HEK293 (cell line): ENCODE measurements around the gene MAGI1.

ENCODE experiments used
- CTCF ChIA-PET: fragments of 350-600 bp; formaldehyde crosslinking; extraction: SDS; loops from one replicate; lab custom pipeline; 2021; ENCODE audit warnings: antibody characterized with exemption; lab: Yijun Ruan, JAX
- POLR2A ChIA-PET: fragments of 300-600 bp; formaldehyde crosslinking; extraction: SDS; loops from one replicate; lab custom pipeline; 2020; ENCODE audit warnings: antibody characterized with exemption, inconsistent platforms; lab: Yijun Ruan, JAX
- H3K27ac ChIP-seq: fragments of 200-500 bp; sonication (Bioruptor generic); 2 replicates; pipeline ENCODE4 v1.5.1; 2014; ENCODE audit warnings: low read depth, low read length, control low read depth, inconsistent platforms; ENCODE audit errors: extremely low read depth
- H3K36me3 ChIP-seq, 2 experiments: fragments of 200-500 bp in 1 of 2; sonication (Bioruptor generic) in 1 of 2; 1 replicate in 1 of 2; 2 replicates in 1 of 2; pipeline ENCODE4 v1.5.1; 2014 to 2017; ENCODE audit warnings: inconsistent platforms in 2 of 2, low read length in 2 of 2; ENCODE audit not compliant: control insufficient read depth in 2 of 2, insufficient read depth in 1 of 2
- H3K4me1 ChIP-seq: fragments of 200-500 bp; sonication (Bioruptor generic); 2 replicates; pipeline ENCODE4 v1.5.1; 2014; ENCODE audit warnings: mild to moderate bottlenecking, low read length, inconsistent platforms; ENCODE audit not compliant: control insufficient read depth, insufficient read depth
- H3K4me3 ChIP-seq: 2 replicates; pipeline ENCODE4 v1.5.1; 2011; ENCODE audit warnings: low read depth, mild to moderate bottlenecking, control low read depth, low read length, moderate library complexity
- H3K9me3 ChIP-seq: fragments of 200-500 bp; sonication (Bioruptor generic); 2 replicates; pipeline ENCODE4 v1.5.1; 2014; ENCODE audit warnings: low read depth, low read length, inconsistent platforms; ENCODE audit not compliant: control insufficient read depth, insufficient read depth
- AEBP2 ChIP-seq: fragments of 450-650 bp; formaldehyde crosslinking; IDR thresholded peaks from 2 replicates; pipeline ENCODE4 v1.5.1; 2016; ENCODE audit warnings: missing biosample characterization, missing genetic modification characterization, borderline replicate concordance
- ELK4 ChIP-seq: IDR thresholded peaks from 2 replicates; pipeline ENCODE4 v1.6.1; 2011; ENCODE audit warnings: mild to moderate bottlenecking, low read depth, low read length, borderline replicate concordance
- GLIS2 ChIP-seq: fragments of 450-650 bp; formaldehyde crosslinking; IDR thresholded peaks from 2 replicates; pipeline ENCODE4 v1.5.1; 2016; ENCODE audit warnings: missing biosample characterization, missing genetic modification characterization
- HOXD13 ChIP-seq: sonication (generic); formaldehyde crosslinking; IDR thresholded peaks from 2 replicates; pipeline ENCODE4 v1.8.0; 2022; ENCODE audit warnings: missing genetic modification reagents, borderline replicate concordance
- INSM2 ChIP-seq: fragments of 450-650 bp; formaldehyde crosslinking; IDR thresholded peaks from 2 replicates; pipeline ENCODE4 v1.5.1; 2016; ENCODE audit warnings: missing biosample characterization, missing genetic modification characterization
- KLF7 ChIP-seq: fragments of 450-650 bp; formaldehyde crosslinking; IDR thresholded peaks from 2 replicates; pipeline ENCODE4 v1.5.1; 2016; ENCODE audit warnings: missing biosample characterization, missing genetic modification characterization, borderline replicate concordance
- YY1 ChIP-seq: fragments of 450-650 bp; formaldehyde crosslinking; IDR thresholded peaks from 2 replicates; pipeline ENCODE4 v1.5.1; 2018; ENCODE audit warnings: missing biosample characterization, missing genetic modification characterization
- YY2 ChIP-seq: fragments of 450-650 bp; formaldehyde crosslinking; IDR thresholded peaks from 2 replicates; pipeline ENCODE4 v1.5.1; 2016; ENCODE audit warnings: missing biosample characterization, missing genetic modification characterization
- ZBTB26 ChIP-seq: fragments of 450-650 bp; formaldehyde crosslinking; optimal IDR thresholded peaks from 2 replicates; pipeline ENCODE3; 2016; ENCODE audit warnings: missing biosample characterization, mild to moderate bottlenecking, missing genetic modification characterization
- ZIC2 ChIP-seq: fragments of 450-650 bp; formaldehyde crosslinking; IDR thresholded peaks from 2 replicates; pipeline ENCODE4 v1.5.1; 2016; ENCODE audit warnings: missing biosample characterization, missing genetic modification characterization
- ZNF10 ChIP-seq: fragments of 450-650 bp; formaldehyde crosslinking; IDR thresholded peaks from 2 replicates; pipeline ENCODE4 v1.5.1; 2017; ENCODE audit warnings: missing biosample characterization, missing genetic modification characterization
- ZNF155 ChIP-seq: fragments of 450-650 bp; formaldehyde crosslinking; IDR thresholded peaks from 2 replicates; pipeline ENCODE4 v1.5.1; 2016; ENCODE audit warnings: missing biosample characterization, missing genetic modification characterization
- ZNF16 ChIP-seq: fragments of 450-650 bp; formaldehyde crosslinking; IDR thresholded peaks from 2 replicates; pipeline ENCODE4 v1.5.1; 2016; ENCODE audit warnings: low read depth, missing biosample characterization, missing genetic modification characterization
- ZNF26 ChIP-seq: fragments of 450-650 bp; formaldehyde crosslinking; IDR thresholded peaks from 2 replicates; pipeline ENCODE4 v1.5.1; 2016; ENCODE audit warnings: missing biosample characterization, missing genetic modification characterization
- ZNF266 ChIP-seq: fragments of 450-650 bp; formaldehyde crosslinking; IDR thresholded peaks from 2 replicates; pipeline ENCODE4 v1.5.1; 2016; ENCODE audit warnings: missing biosample characterization, missing genetic modification characterization, low read depth
- ZNF600 ChIP-seq: fragments of 450-650 bp; formaldehyde crosslinking; IDR thresholded peaks from 2 replicates; pipeline ENCODE4 v1.5.1; 2016; ENCODE audit warnings: missing biosample characterization, missing genetic modification characterization

The MAGI1 gene

GRCh38 chr3:66000506-66000905, 38.2 kb downstream of the MAGI1 start:
- ChIA-PET POLR2A (interaction anchor here (0.5 kb wide), 1 partner anchor 93 kb away, joined by 3 read pairs; no protein-coding TSS in a partner anchor), CTCF (no interaction called here)
- Histone ChIP-seq H3K9me3 (no peaks in the 10 kb centered on the region), H3K4me3 (no peak overlapping the region)
- TF ChIP-seq ZNF155 (tag by site-specific recombination) (no peak), INSM2 (tag by site-specific recombination) (no peak), ZNF26 (tag by site-specific recombination) (no peak), ZNF10 (tag by site-specific recombination) (no peak), ELK4 (no peak), GLIS2 (tag by site-specific recombination) (no peak), HOXD13 (CRISPR knock-in tag) (no peak), ZBTB26 (tag by site-specific recombination) (no peak), ZNF600 (tag by site-specific recombination) (no peak), ZIC2 (tag by site-specific recombination) (no peak), YY2 (tag by site-specific recombination) (no peak), YY1 (tag by site-specific recombination) (no peak), KLF7 (tag by site-specific recombination) (no peak)
- TF ChIP-seq, all 188 proteins: peak for 0
- H3K4me1 ChIP-seq: peaks cover 3% of the 10 kb centered on the region
- no peak overlapping the region for H3K27ac ChIP-seq
- no peaks in the 10 kb centered on the region for H3K36me3 ChIP-seq

- Histone ChIP-seq H3K9me3 (no peaks in the 10 kb centered on the region), H3K4me3 (no peak overlapping the region), H3K36me3 (no peaks in the 10 kb centered on the region)
- CTCF ChIA-PET: no interaction called here
- POLR2A ChIA-PET: no interaction called here
- TF ChIP-seq ZNF16 (tag by site-specific recombination) (no peak), ZNF266 (tag by site-specific recombination) (no peak), AEBP2 (no peak)
- TF ChIP-seq, all 188 proteins: peak for 0
- peaks cover 3% of the 10 kb centered on the region for H3K4me1 ChIP-seq
- no peak overlapping the region for H3K27ac ChIP-seq
These were observed 39.1 kb downstream of the MAGI1 start for GRCh38 chr3:65999606-66000005.
